HL-60 (cell line): ENCODE measurements around the gene PHKG2.
A peak's percentile ranks its signal among the peaks of the same experiment; 100 is the strongest.

Source experiments
- DNase-seq, 2 experiments: peaks; one replicate each; pipeline ENCODE4 v3.0.0-alpha.2; 2010 to 2020; ENCODE audit warnings: low read depth in 1 of 2, low spot score in 1 of 2
- H3K27ac ChIP-seq: fragments of 250-450 bp; sonication (Bioruptor Pico); replicated peaks from 2 replicates; pipeline ENCODE4 v1.5.1; 2020; ENCODE audit warnings: mild to moderate bottlenecking, moderate library complexity
- H3K27me3 ChIP-seq: fragments of 250-450 bp; sonication (Bioruptor Pico); 2 replicates; pipeline ENCODE4 v1.5.1; 2021; ENCODE audit warnings: mild to moderate bottlenecking, moderate library complexity; ENCODE audit not compliant: insufficient read depth, poor library complexity, severe bottlenecking
- H3K4me3 ChIP-seq: replicated peaks from 2 replicates; pipeline ENCODE4 v1.5.1; 2011; ENCODE audit warnings: mild to moderate bottlenecking, control low read depth, low read length; ENCODE audit not compliant: insufficient read depth
- CTCF ChIP-seq: IDR thresholded peaks from one replicate; pipeline ENCODE4 v1.5.1; 2011; ENCODE audit warnings: low read length, control low read depth, inconsistent platforms; ENCODE audit not compliant: insufficient read depth
- GABPA ChIP-seq: IDR thresholded peaks from 2 replicates; pipeline ENCODE4 v1.6.1; 2012; ENCODE audit warnings: low read depth
- POLR2AphosphoS5 ChIP-seq: IDR thresholded peaks from 2 replicates; pipeline ENCODE4 v1.6.1; 2012; ENCODE audit warnings: low read depth
- REST ChIP-seq: IDR thresholded peaks from 2 replicates; pipeline ENCODE4 v1.6.1; 2012; ENCODE audit warnings: low read depth; ENCODE audit not compliant: insufficient replicate concordance
- SPI1 ChIP-seq: IDR thresholded peaks from 2 replicates; pipeline ENCODE4 v1.6.1; 2012; ENCODE audit warnings: low read depth, mild to moderate bottlenecking, borderline replicate concordance
- long read RNA-seq: library from polyadenylated mRNA; unstranded; transcript quantifications from one replicate; pipeline ENCODE4 v2.0.0, GENCODE V29; 2020

The PHKG2 gene
- long read RNA-seq, full-length matches to known transcripts = 212 of 303 reads
- long read RNA-seq, partial matches to known transcripts = 7 of 303 reads
- long read RNA-seq, other reads (novel, unspliced or antisense) = 84 of 303 reads

GRCh38 chr16:30747799-30748633 is at the start of gene PHKG2:
TSS of gene PHKG2 (plus strand) at chr16:30748425. CDS start at chr16:30748821, 396 bp downstream.
- Histone ChIP-seq H3K4me3 (peak within 1 kb of the TSS; percentile 98), H3K27me3 (no peaks in the 10 kb centered on the region), H3K27ac (peak within 1 kb of the TSS; percentile 69)
- peak; percentile 98 to 99 for DNase-seq
- TF ChIP-seq GABPA (no peak), REST (peak; percentile 67), POLR2AphosphoS5 (peak; percentile 87), SPI1 (no peak)

GRCh38 chr16:30698816-30699614 is 49.2 kb upstream of the PHKG2 start, which contains the start of gene SRCAP:
TSS of gene SRCAP (plus strand) at chr16:30699171. CDS start at chr16:30700825, 1,654 bp downstream.
- TF ChIP-seq CTCF (no peak), SPI1 (peak; percentile 89), REST (peak; percentile 55), GABPA (peak; percentile 79), POLR2AphosphoS5 (0 out of 2 replicates have a peak, but pooled peaks have one; percentile 12)
- peak; percentile 67 to 83 for DNase-seq
- no peaks in the 10 kb centered on the region for H3K27me3 ChIP-seq
- H3K4me3 ChIP-seq = peak within 1 kb of the TSS; percentile 86
- peak within 1 kb of the TSS; percentile 99 for H3K27ac ChIP-seq

- DNase-seq = no peak
- H3K27me3 ChIP-seq = no peaks in the 10 kb centered on the region
- TF ChIP-seq REST = no peak
- peak overlapping the region; percentile 99 for H3K27ac ChIP-seq
- peak overlapping the region; percentile 86 for H3K4me3 ChIP-seq
Measured at GRCh38 chr16:30699615-30700099, 48.6 kb upstream of the PHKG2 start.
